ENCODE data around the gene CCNJL.
"Not testable (repeated sequence)": the region's sequence is repeated elsewhere in the genome, so short reads cannot be mapped to it uniquely, and the experiment has no call there.

CCNJL gene

DNA sequence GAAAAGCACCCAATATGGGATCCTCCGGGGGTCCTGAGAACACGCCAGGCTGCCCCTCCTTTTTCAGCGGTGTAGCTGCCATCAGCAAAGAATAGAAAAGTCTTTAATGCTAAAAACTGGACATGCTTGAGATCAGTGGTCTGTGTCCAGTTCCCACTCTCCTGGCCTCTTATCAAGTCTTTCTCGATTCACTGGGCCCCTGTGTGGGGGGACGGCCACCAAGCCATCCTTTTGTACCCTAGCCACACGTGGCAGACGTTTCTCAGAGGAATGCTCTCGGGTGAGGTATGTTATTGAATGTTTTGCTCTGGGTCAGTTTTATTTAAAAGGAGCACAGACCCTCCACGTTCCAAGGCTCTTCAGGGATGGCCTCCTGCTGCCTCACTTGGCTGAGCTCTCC lies 59.4 kb downstream of the CCNJL start:
- Histone ChIP-seq H3K4me1 (no peaks in the 10 kb centered on the region), H3K4me3 (no peak overlapping the region), H3K27me3 (no peaks in the 10 kb centered on the region), H3K27ac (no peak overlapping the region), H3K36me3 (peaks cover 0 to 16% (median 0%) of the 10 kb centered on the region in 3 donors), H3K9me3 (no peaks in the 10 kb centered on the region)
- intact Hi-C loops (cut with DNase I; ENCODE audit: low total_unique reads), result no loop called here
- DNase-seq, result no peak
- TF ChIP-seq, protein P1, sequence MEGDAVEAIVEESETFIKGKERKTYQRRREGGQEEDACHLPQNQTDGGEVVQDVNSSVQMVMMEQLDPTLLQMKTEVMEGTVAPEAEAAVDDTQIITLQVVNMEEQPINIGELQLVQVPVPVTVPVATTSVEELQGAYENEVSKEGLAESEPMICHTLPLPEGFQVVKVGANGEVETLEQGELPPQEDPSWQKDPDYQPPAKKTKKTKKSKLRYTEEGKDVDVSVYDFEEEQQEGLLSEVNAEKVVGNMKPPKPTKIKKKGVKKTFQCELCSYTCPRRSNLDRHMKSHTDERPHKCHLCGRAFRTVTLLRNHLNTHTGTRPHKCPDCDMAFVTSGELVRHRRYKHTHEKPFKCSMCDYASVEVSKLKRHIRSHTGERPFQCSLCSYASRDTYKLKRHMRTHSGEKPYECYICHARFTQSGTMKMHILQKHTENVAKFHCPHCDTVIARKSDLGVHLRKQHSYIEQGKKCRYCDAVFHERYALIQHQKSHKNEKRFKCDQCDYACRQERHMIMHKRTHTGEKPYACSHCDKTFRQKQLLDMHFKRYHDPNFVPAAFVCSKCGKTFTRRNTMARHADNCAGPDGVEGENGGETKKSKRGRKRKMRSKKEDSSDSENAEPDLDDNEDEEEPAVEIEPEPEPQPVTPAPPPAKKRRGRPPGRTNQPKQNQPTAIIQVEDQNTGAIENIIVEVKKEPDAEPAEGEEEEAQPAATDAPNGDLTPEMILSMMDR (IDR thresholded peaks at IDR 0.05), result no peak

DNA sequence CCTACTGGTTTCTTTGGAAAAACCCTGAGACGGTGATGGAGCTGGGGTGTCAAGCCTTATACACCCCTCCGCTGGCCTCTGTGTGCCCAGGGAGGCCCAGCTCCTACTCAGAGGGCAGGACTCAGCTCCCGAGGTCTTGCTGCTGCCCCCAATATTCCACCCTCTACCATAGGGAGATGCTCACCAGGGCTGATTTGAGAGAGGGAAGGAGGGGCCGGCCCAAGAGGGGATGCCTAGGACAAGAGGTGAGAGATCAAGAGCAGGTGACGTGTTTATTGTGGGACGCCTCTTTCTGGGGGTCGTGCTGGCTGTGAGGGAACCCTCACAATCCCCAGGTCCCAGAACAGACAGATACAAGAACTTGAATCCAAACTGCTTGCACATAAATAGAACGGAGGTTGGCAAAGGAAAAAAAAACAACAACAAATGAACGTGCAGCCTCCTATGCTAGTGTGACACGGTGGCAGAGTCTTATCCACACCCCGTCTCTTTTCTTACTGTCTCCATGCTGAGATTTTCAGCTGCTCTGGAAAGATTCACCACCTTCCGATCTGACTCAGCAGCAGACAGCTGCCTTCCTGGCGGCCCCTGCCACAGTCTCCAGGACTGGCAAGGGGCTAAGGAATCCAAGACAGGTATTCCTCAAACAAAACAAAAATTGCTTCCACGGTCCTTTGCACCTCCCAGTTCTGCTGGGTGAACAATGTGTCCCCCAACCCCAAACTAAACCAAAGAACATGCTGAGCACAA lies 60.8 kb downstream of the CCNJL start:
- DNase-seq, result no peak
- Histone ChIP-seq H3K36me3 (peaks cover 0 to 16% (median 0%) of the 10 kb centered on the region in 3 donors), H3K4me1 (no peaks in the 10 kb centered on the region), H3K9me3 (no peaks in the 10 kb centered on the region), H3K27me3 (no peaks in the 10 kb centered on the region), H3K4me3 (no peak overlapping the region), H3K27ac (no peak overlapping the region)
- TF ChIP-seq, protein P1 (IDR thresholded peaks at IDR 0.05), result no peak
- intact Hi-C loops (cut with DNase I; ENCODE audit: low total_unique reads), result no loop called here

DNA sequence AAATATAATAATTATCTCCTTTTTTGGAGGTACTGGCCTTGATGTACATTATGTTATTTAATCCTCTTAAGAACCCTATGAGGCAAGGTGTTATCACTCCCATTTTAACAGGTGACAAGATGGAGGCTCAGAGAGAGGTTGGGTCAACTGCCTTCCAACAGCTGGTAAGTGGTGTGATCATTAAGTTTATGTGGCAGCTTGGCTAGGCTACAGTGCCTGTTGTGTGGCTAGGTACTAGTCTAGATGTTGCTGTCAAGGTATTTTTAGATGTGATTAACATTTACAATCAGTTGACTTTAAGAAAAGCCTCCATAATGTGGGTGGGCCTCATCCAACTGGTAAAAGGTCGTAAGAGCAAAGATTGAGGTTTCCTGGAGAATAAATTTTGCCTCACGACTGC lies 61.5 kb downstream of the CCNJL start:
- TF ChIP-seq, protein P1 (IDR thresholded peaks at IDR 0.05), result no peak
- Histone ChIP-seq H3K4me1 (no peaks in the 10 kb centered on the region), H3K27me3 (no peaks in the 10 kb centered on the region), H3K9me3 (no peaks in the 10 kb centered on the region), H3K27ac (no peak overlapping the region), H3K4me3 (no peak overlapping the region), H3K36me3 (peaks cover 0 to 16% (median 0%) of the 10 kb centered on the region in 3 donors)
- intact Hi-C loops (cut with DNase I; ENCODE audit: low total_unique reads), result no loop called here
- no peak for DNase-seq

DNA sequence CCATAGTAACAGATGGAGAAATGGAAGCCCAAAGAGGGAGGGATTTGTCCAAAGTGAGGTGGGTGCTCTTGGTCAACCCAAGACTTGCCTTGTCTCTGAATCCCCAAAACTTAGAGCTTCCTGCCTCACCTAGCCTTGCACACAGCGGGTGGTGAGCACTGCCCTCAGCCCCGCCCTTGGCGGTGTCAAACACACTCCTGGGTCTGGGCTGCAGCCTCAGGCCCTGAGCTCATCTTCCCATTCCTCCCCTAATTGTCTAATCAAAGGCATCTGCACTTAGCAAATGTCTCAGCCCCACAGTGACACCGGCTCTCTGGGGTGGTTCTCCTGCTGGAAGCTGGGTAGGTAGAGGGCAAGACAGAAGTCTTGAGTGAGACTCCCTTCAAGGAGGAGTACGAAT lies 62.1 kb downstream of the CCNJL start:
- Histone ChIP-seq H3K27me3 (no peaks in the 10 kb centered on the region), H3K36me3 (peaks cover 0 to 16% (median 0%) of the 10 kb centered on the region in 3 donors), H3K27ac (no peak overlapping the region), H3K4me1 (no peaks in the 10 kb centered on the region), H3K4me3 (no peak overlapping the region), H3K9me3 (no peaks in the 10 kb centered on the region)
- intact Hi-C loops (cut with DNase I; ENCODE audit: low total_unique reads), result no loop called here
- DNase-seq, result no peak
- TF ChIP-seq, protein P1 (IDR thresholded peaks at IDR 0.05), result no peak

DNA sequence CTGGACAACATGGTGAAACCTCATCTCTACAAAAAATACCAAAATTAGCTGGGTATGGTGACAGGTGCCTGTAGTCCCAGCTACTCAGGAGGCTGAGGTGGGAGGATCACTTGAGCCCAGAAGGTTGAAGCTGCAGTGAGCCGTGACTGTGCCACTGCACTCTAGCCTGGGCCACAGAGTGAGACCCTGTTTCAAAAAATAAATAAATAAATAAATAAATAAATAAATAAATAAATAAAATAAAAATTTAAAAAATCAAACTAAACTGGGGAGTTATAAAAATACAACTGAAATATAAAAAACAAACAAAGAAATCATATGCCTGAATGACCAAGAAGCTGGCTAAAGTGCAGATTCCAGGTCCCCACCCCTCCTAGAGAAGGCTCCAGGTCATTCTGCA lies 62.8 kb downstream of the CCNJL start:
- intact Hi-C loops (cut with DNase I; ENCODE audit: low total_unique reads); H3K9me3 ChIP-seq; H3K4me1 ChIP-seq; DNase-seq; H3K27ac ChIP-seq; H3K4me3 ChIP-seq; H3K27me3 ChIP-seq: not testable (repeated sequence)
- peaks cover 0 to 16% (median 0%) of the 10 kb centered on the region in 3 donors for H3K36me3 ChIP-seq

DNA sequence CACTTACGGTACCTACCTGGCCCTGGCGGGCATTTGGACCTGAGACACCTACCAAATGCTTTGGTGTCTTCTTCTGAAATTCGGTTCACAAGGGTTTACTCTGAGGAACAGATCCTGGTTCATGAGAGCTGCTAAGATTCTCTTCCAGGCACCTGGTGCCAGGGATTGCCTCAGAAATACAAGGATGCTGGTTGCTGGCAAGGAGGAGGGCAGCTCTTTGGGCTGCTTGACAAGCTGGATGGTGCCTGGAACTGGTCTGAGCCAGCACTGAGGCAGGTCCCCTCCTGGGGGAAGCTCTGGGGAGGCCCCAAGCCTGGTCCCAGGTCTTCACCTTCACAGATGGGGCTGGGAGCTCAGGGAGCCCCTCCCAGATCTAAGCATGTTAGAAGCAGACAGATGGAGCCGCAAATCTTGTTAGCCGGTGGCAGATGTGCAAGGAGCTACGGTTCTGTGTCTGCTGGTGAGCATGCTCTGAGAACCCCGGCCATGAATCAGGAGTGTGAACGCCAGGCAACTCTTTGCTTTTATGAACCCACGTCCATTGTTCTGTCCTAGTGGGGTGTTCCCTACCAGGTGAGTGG lies 66.8 kb downstream of the CCNJL start:
- TF ChIP-seq, protein P1 (IDR thresholded peaks at IDR 0.05), result no peak
- Histone ChIP-seq H3K27me3 (peaks cover 0 to 2% of the 10 kb centered on the region in 2 donors), H3K27ac (no peak overlapping the region), H3K36me3 (no peaks in the 10 kb centered on the region), H3K9me3 (no peaks in the 10 kb centered on the region), H3K4me1 (no peaks in the 10 kb centered on the region), H3K4me3 (no peak overlapping the region)
- intact Hi-C loops (cut with DNase I; ENCODE audit: low total_unique reads), result no loop called here
- no peak for DNase-seq

Data from tibial artery (tissue), 4 donors.